A549 treated with DMSO at 1 μM for 4 hours (cell line): Measurements from ENCODE around the gene ULK4. TPM values are rescaled to one million over a fixed set of nuclear protein-coding genes. Genes with fewer than 3 reads are reported as not detected.

Experiments used
- total RNA-seq: library from RNA; stranded (reverse); fragments of 200-300 nt; extraction: Qiagen RNA extraction; gene quantifications from 5 replicates; pipeline ENCODE4 v1.2.3, GENCODE V29; 2022; ENCODE audit warnings: low read depth

ULK4 gene
- total RNA-seq, result 4.0 to 10.2 TPM (median 5.2 TPM) in 5 replicates

GRCh38 chr3:41961751-41962679 lies at the start of gene ULK4:
Gene ULK4 (minus strand): TSS chr3:41962103. CDS start chr3:41954759, 7,344 bp downstream.

GRCh38 chr3:41198950-41199865 lies 762.7 kb downstream of the ULK4 start, which contains the start of gene CTNNB1:
Gene CTNNB1 (plus strand): TSS chr3:41199505. CDS start chr3:41224069, 24,564 bp downstream.

Other genes starting within 250 kb of the ULK4 start
- gene TRAK1, start 129.3 kb upstream of the ULK4 start, total RNA-seq, result 14.8 to 19.9 TPM (median 18.5 TPM) in 5 replicates